Measurements from ENCODE around the gene MAU2.

DNA sequence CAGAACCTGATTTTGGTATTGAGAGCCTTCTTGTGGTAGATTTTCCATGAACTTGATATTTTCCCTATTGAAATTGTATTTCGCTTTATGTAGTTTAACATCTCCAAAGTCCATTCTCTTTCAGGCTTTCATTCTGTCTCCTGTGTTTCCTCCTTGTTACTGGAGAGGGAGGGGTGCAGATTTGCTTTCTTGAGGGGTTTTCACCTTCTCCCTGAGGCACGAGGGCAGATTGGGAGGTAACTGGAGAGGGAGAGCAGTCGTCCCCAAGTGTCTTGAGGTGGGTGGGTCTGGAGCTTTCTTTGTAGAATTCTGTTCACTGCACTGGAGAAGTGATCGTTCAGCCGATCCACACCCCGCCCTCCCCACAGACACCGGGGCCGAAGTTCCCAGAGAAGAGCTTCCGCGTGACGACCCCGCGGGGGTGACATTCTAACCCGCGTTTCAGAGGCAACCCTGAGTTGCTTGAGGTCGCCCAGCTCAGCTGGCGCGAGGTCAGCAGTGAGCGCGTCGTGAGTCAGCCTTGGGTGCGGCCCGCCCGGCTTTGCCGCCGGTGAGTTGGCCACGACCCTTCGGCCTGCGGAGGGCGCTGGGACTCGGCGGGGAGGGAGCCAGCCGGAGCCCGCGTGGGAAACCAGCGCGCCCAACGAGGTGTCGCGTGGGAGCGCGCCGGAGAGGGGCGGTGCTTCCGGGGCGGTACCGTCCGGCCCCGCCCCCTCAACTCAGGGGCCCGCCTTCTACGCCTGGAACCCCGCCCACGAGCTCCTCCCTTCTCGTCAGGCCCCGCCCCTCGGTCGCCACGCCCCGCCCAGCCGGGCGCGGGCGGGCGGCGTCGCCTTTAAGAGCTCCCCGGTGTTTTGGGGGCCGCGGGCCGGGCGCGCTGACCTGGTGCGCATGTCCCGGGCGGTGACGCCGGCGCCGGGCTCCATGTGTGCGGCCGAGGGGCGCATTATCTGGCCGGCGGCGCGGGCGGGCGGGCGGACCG is 84.5 kb downstream of the MAU2 start, which contains the start of gene GATAD2A:
- TF ChIP-seq, protein P1, sequence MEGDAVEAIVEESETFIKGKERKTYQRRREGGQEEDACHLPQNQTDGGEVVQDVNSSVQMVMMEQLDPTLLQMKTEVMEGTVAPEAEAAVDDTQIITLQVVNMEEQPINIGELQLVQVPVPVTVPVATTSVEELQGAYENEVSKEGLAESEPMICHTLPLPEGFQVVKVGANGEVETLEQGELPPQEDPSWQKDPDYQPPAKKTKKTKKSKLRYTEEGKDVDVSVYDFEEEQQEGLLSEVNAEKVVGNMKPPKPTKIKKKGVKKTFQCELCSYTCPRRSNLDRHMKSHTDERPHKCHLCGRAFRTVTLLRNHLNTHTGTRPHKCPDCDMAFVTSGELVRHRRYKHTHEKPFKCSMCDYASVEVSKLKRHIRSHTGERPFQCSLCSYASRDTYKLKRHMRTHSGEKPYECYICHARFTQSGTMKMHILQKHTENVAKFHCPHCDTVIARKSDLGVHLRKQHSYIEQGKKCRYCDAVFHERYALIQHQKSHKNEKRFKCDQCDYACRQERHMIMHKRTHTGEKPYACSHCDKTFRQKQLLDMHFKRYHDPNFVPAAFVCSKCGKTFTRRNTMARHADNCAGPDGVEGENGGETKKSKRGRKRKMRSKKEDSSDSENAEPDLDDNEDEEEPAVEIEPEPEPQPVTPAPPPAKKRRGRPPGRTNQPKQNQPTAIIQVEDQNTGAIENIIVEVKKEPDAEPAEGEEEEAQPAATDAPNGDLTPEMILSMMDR (conservative IDR thresholded peaks at IDR 0.05 in 1 of 2, IDR thresholded peaks at IDR 0.05 in 1 of 2; ENCODE audit: low read depth in 1 of 2, low read length in 2 of 2), result peak in 1 of 2 donors; percentile 10
- no peak for TF ChIP-seq EZH2 (IDR thresholded peaks at IDR 0.05; ENCODE audit: low read length, missing control alignments)
